ENCODE results near the gene NECAB2.

DNA sequence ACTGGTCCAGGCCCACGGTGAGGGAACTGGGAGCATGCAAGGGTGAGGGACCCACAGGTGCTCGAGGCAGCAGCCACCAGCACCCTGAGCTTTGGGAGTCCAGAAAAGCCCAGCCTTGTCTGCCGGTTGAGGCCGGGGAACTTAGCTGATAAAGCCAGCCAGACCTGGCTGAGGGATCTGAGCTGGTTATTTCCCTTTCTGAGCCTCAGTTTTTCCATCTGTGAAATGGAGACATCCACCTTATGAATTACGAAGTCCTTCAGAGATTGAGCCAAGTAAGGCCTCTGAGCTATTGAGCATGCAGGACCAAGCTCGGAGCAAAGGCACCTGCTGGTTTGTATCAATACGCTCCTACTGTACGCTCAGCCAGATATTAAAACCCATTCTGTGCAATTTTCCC is 13.8 kb downstream of the NECAB2 start:
- TF ChIP-seq, protein P1, sequence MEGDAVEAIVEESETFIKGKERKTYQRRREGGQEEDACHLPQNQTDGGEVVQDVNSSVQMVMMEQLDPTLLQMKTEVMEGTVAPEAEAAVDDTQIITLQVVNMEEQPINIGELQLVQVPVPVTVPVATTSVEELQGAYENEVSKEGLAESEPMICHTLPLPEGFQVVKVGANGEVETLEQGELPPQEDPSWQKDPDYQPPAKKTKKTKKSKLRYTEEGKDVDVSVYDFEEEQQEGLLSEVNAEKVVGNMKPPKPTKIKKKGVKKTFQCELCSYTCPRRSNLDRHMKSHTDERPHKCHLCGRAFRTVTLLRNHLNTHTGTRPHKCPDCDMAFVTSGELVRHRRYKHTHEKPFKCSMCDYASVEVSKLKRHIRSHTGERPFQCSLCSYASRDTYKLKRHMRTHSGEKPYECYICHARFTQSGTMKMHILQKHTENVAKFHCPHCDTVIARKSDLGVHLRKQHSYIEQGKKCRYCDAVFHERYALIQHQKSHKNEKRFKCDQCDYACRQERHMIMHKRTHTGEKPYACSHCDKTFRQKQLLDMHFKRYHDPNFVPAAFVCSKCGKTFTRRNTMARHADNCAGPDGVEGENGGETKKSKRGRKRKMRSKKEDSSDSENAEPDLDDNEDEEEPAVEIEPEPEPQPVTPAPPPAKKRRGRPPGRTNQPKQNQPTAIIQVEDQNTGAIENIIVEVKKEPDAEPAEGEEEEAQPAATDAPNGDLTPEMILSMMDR (IDR thresholded peaks at IDR 0.05; ENCODE audit: low read depth, low read length, poor library complexity, severe bottlenecking): no peak
- TF ChIP-seq EZH2phosphoT487 (IDR thresholded peaks at IDR 0.05; ENCODE audit: borderline replicate concordance, low read length): no peak

Measured in DOHH2 (cell line).